Heart right ventricle (tissue), 16 donors: ENCODE results near the gene BBS7. TPM values are rescaled to one million over a fixed set of nuclear protein-coding genes. Genes with fewer than 3 reads are reported as not detected.

Source experiments
- ATAC-seq, 8 donors: fragments of 200-7000 bp; cut with Tn5 transposase; one replicate each; pipeline ENCODE4 v1.9.1; 2020; ENCODE audit warnings: mild to moderate bottlenecking in 8 of 8, moderate library complexity in 8 of 8, moderate number of reproducible peaks in 1 of 8
- DNase-seq, 2 donors: peaks; one replicate each; pipeline ENCODE4 v3.0.0-alpha.2; 2020
- H3K27ac ChIP-seq, 10 donors: fragments of 200-600 bp; sonication (generic) in 2 of 10; one replicate each; pipeline versions ENCODE4 v1.5.0 to v1.8.0; 2020 to 2022; ENCODE audit warnings: mild to moderate bottlenecking in 3 of 10
- H3K27me3 ChIP-seq, 7 donors: fragments of 200-600 bp; one replicate each; pipeline ENCODE4 v1.8.0; 2021 to 2022; ENCODE audit warnings: mild to moderate bottlenecking in 2 of 7
- H3K36me3 ChIP-seq, 9 donors: fragments of 200-600 bp; sonication (generic) in 1 of 9; one replicate each; pipeline versions ENCODE4 v1.5.0 to v1.8.0; 2020 to 2022; ENCODE audit warnings: mild to moderate bottlenecking in 2 of 9
- H3K4me1 ChIP-seq, 9 donors: fragments of 200-600 bp; sonication (generic) in 1 of 9; one replicate each; pipeline versions ENCODE4 v1.5.0 to v1.8.0; 2020 to 2022; ENCODE audit warnings: mild to moderate bottlenecking in 4 of 9
- H3K4me3 ChIP-seq, 10 donors: fragments of 200-600 bp; sonication (generic) in 2 of 10; one replicate each; pipeline versions ENCODE4 v1.5.0 to v1.8.0; 2020 to 2022; ENCODE audit warnings: mild to moderate bottlenecking in 7 of 10, moderate library complexity in 2 of 10
- H3K9me3 ChIP-seq, 11 donors: fragments of 200-600 bp in 10 of 11; sonication (generic) in 2 of 11; one replicate each; pipeline versions ENCODE4 v1.5.0 to v1.8.0; 2013 to 2022; ENCODE audit warnings: mild to moderate bottlenecking in 2 of 11, control low read depth in 1 of 11, moderate library complexity in 1 of 11
- CTCF ChIP-seq, 9 donors: fragments of 200-600 bp; sonication (generic) in 2 of 9; IDR thresholded peaks; one replicate each; pipeline versions ENCODE4 v1.5.0 to v1.8.0; 2021 to 2022; ENCODE audit warnings: antibody characterized with exemption in 9 of 9, mild to moderate bottlenecking in 5 of 9, moderate library complexity in 1 of 9
- WGBS, 2 donors: extraction: QIAGEN DNeasy Blood & Tissue Kit; methylation state at CpG; one replicate each; pipeline ENCODE4 v1.1.7; 2013; ENCODE audit warnings: inconsistent platforms in 1 of 2; 5-methylcytosine and 5-hydroxymethylcytosine counted together
- intact Hi-C, 10 donors: fragments of 100-400 bp; cut with DNase I; formaldehyde crosslinking; loops; one replicate each; pipeline versions ENCODE4 v1.11.1 to v1.14.2; 2022
- polyA plus RNA-seq, 2 donors: library from polyadenylated mRNA; stranded (reverse); fragments of 200-250 nt; gene quantifications; one replicate each; pipeline ENCODE4 v1.2.3, GENCODE V29; 2013
- total RNA-seq, 10 donors: library from RNA; stranded (reverse); fragmentation: NEBNext Ultra II Directional in 3 of 10; extraction: Animal tissue kit (Norgen Biotek cat#: 25700) in 3 of 10; gene quantifications; one replicate each; pipeline versions ENCODE4 v1.2.1 to v1.2.4, GENCODE V29; 2021 to 2023
- donor health status: Arrhythmogenic right ventricular cardiomyopathy.
- donor health status: ischemic (EF 13 %, LVEDD 7.1; RV severe dilation, severe dysfunction).
- donor health status: healthy with polysubstance abuse.
- donor health status: DM: no; HTN: yes; CAD: no.
- donor health status: DM: no; HTN: no; CAD: no.
- donor health status: ischemic (EF 25% LVEDD 6.9; RV normal size, moderate dysfunction).
- donor health status: ischemic (EF 25% LVEDD 5.7; RV mildly dilated, moderate dysfunction).
- donor health status: healthy.
- donor health status: DM: yes; HTN: yes; CAD: no.
- donor health status: Ischemic cardiomyopathy.
- donor health status: ischemic (EF 35%, LVEDD 5.7; RV mildly dilated, moderate dysfunction).
- donor health status: nonischemic (EF 11% LVEDD 7.7; RV severe dilation, severe dysfunction).
- donor health status: DM: yes; HTN: yes; CAD: no.
- donor health status: PGD.
- donor health status: ischemic (EF 29% LVEDD 5.4; RV normal size, mild dysfunction).
- donor health status: nonischemic (EF 23%, LVEDD 6.1; RV moderate dilation, normal function).

The BBS7 gene
- total and polyA plus RNA-seq, 12 donors: 2.6 to 8.5 (median 5.3) TPM

GRCh38 chr4:121875652-121876051, 5.4 kb upstream of the BBS7 start:
- intact Hi-C loops: no loop called here
- Histone ChIP-seq H3K9me3 (no peaks in the 10 kb centered on the region), H3K36me3 (no peaks in the 10 kb centered on the region), H3K27ac (no peak overlapping the region), H3K4me3 (no peak overlapping the region), H3K4me1 (peaks cover 0 to 4% (median 0%) of the 10 kb centered on the region in 9 donors), H3K27me3 (peaks cover 0 to 23% (median 13%) of the 10 kb centered on the region in 7 donors)
- no peak for ATAC-seq
- WGBS, 2 donors: 62 to 97% methylated on average over 2 of the region's 2 CpGs
- no peak for DNase-seq
- no peak for TF ChIP-seq CTCF (IDR thresholded peaks at IDR 0.05)

GRCh38 chr4:121873604-121874003, 3.3 kb upstream of the BBS7 start:
- peaks cover 0 to 16% (median 9%) of the 10 kb centered on the region in 7 donors for H3K27me3 ChIP-seq
- intact Hi-C loops: no loop called here
- no peak for ATAC-seq
- no peak for DNase-seq
- no peak overlapping the region for H3K27ac ChIP-seq
- WGBS, 2 donors: 45 to 58% methylated on average over 3 of the region's 3 CpGs
- H3K4me1 ChIP-seq: peaks cover 0 to 14% (median 7%) of the 10 kb centered on the region in 9 donors
- H3K9me3 ChIP-seq: no peaks in the 10 kb centered on the region
- no peak overlapping the region for H3K4me3 ChIP-seq
- no peaks in the 10 kb centered on the region for H3K36me3 ChIP-seq
- TF ChIP-seq CTCF (IDR thresholded peaks at IDR 0.05): no peak

- H3K4me1 ChIP-seq: no peaks in the 10 kb centered on the region
- H3K36me3 ChIP-seq: peaks cover 0 to 79% (median 9%) of the 10 kb centered on the region in 9 donors
- ATAC-seq (no peak), DNase-seq (no peak)
- peaks cover 0 to 8% (median 0%) of the 10 kb centered on the region in 11 donors for H3K9me3 ChIP-seq
- no peak overlapping the region for H3K27ac ChIP-seq
- H3K4me3 ChIP-seq: no peak overlapping the region
- H3K27me3 ChIP-seq: no peaks in the 10 kb centered on the region
- WGBS, 2 donors: 87 to 89% methylated on average over 7 of the region's 7 CpGs
- intact Hi-C loops: no loop called here
- TF ChIP-seq CTCF (IDR thresholded peaks at IDR 0.05): no peak
Observed at GRCh38 chr4:121863799-121864198, 6.5 kb downstream of the BBS7 start.

GRCh38 chr4:121861426-121861825, 8.8 kb downstream of the BBS7 start:
- H3K36me3 ChIP-seq: peaks cover 0 to 89% (median 9%) of the 10 kb centered on the region in 9 donors
- H3K4me3 ChIP-seq: no peak overlapping the region
- DNase-seq (no peak), ATAC-seq (no peak)
- WGBS, 2 donors: 90 to 99% methylated on average over 2 of the region's 2 CpGs
- no peaks in the 10 kb centered on the region for H3K27me3 ChIP-seq
- no peaks in the 10 kb centered on the region for H3K4me1 ChIP-seq
- intact Hi-C loops: no loop called here
- no peaks in the 10 kb centered on the region for H3K9me3 ChIP-seq
- H3K27ac ChIP-seq: no peak overlapping the region
- TF ChIP-seq CTCF (IDR thresholded peaks at IDR 0.05): no peak
